Fibroblast of lung (primary cell): ENCODE measurements around the gene CEP41.

Experiments
- EZH2 ChIP-seq: IDR thresholded peaks from 2 replicates; pipeline ENCODE4 v1.5.1; 2012; ENCODE audit warnings: low read length, control low read depth, mild to moderate bottlenecking; ENCODE audit errors: missing control alignments
- TF ChIP-seq, protein P1 (sequence below), 2 donors: IDR thresholded peaks in 1 of 2; conservative IDR thresholded peaks in 1 of 2; 1 replicate in 1 of 2; 2 replicates in 1 of 2; pipeline ENCODE4 v1.5.1; 2011 to 2012; ENCODE audit warnings: low read length in 2 of 2, control low read depth in 1 of 2, inconsistent platforms in 1 of 2, low read depth in 1 of 2, mild to moderate bottlenecking in 1 of 2

DNA sequence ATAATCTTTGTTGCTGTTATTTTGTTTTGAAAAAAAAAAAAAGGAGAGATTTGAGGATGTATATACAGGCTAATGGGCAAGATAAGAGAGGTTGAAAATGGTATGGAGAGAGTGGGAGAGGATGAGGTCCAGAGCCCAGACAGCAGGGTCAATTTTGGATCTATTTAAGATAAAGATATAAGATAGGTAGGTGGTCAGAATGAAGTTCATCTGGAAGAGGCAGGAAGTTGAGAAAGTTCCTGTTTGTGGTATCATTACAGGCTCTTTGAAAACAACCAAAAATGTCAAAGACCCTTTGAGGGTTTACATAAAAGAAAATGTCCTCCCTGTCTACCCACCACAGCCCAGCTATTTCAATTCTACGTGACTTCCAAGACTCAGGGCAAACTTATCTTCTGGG lies 7.5 kb downstream of the CEP41 start:
- TF ChIP-seq, protein P1, sequence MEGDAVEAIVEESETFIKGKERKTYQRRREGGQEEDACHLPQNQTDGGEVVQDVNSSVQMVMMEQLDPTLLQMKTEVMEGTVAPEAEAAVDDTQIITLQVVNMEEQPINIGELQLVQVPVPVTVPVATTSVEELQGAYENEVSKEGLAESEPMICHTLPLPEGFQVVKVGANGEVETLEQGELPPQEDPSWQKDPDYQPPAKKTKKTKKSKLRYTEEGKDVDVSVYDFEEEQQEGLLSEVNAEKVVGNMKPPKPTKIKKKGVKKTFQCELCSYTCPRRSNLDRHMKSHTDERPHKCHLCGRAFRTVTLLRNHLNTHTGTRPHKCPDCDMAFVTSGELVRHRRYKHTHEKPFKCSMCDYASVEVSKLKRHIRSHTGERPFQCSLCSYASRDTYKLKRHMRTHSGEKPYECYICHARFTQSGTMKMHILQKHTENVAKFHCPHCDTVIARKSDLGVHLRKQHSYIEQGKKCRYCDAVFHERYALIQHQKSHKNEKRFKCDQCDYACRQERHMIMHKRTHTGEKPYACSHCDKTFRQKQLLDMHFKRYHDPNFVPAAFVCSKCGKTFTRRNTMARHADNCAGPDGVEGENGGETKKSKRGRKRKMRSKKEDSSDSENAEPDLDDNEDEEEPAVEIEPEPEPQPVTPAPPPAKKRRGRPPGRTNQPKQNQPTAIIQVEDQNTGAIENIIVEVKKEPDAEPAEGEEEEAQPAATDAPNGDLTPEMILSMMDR (conservative IDR thresholded peaks at IDR 0.05 in 1 of 2, IDR thresholded peaks at IDR 0.05 in 1 of 2; ENCODE audit: low read depth in 1 of 2, low read length in 2 of 2), result no peak
- TF ChIP-seq EZH2, result no peak
